AG04449 (cell line): Measurements from ENCODE around the gene RING1.

ENCODE experiments used
- CTCF ChIA-PET: fragments of 350-600 bp; formaldehyde crosslinking; extraction: SDS; loops from one replicate; lab custom pipeline; 2021; ENCODE audit warnings: antibody characterized with exemption; lab: Yijun Ruan, JAX
- POLR2A ChIA-PET: fragments of 400-600, 350-600 bp; formaldehyde crosslinking; extraction: SDS; loops from one replicate; lab custom pipeline; 2020; ENCODE audit warnings: antibody characterized with exemption, inconsistent platforms; lab: Yijun Ruan, JAX
- DNase-seq: peaks from one replicate; pipeline ENCODE4 v3.0.0-alpha.2; 2010; ENCODE audit warnings: low read depth, low spot score
- H3K4me3 ChIP-seq: 2 replicates; pipeline ENCODE4 v1.5.1; 2011; ENCODE audit warnings: low read depth, mild to moderate bottlenecking, control low read depth, low read length
- CTCF ChIP-seq: IDR thresholded peaks from one replicate; pipeline ENCODE4 v1.5.1; 2011; ENCODE audit warnings: mild to moderate bottlenecking, moderate library complexity, low read length, control low read depth, inconsistent platforms; ENCODE audit not compliant: insufficient read depth; ENCODE audit errors: missing control alignments

RING1 gene

GRCh38 chr6:33208091-33208967 is at the start of gene RING1:
Gene RING1 (plus strand): TSS chr6:33208500. CDS start chr6:33208823, 323 bp downstream.
- TF ChIP-seq CTCF, result no peak
- POLR2A ChIA-PET, result interaction anchor here (0.7 to 2.5 kb wide), 5 partner anchors 9 to 236 kb away, joined by 3 to 25 read pairs (median 5); no protein-coding TSS in a partner anchor
- no peak for DNase-seq
- CTCF ChIA-PET, result interaction anchor here (0.6 to 6.0 kb wide), 6 partner anchors 10 to 41 kb away, joined by 3 to 36 read pairs (median 4); no protein-coding TSS in a partner anchor
- peak within 1 kb of the TSS; percentile 83 for H3K4me3 ChIP-seq

GRCh38 chr6:33160096-33160495 is 48.2 kb upstream of the RING1 start:
- DNase-seq, result no peak
- no peak overlapping the region for H3K4me3 ChIP-seq
- ChIA-PET CTCF (interaction anchor here (1.3 to 7.9 kb wide), 7 partner anchors 12 to 175 kb away, joined by 4 to 91 read pairs (median 17); no protein-coding TSS in a partner anchor), POLR2A (no interaction called here)
- TF ChIP-seq CTCF, result no peak

GRCh38 chr6:33160728-33161344 is 47.5 kb upstream of the RING1 start:
- ChIA-PET POLR2A (no interaction called here), CTCF (interaction anchor here (0.9 to 7.9 kb wide), 14 partner anchors 13 to 142 kb away, joined by 3 to 91 read pairs (median 5); partner anchors contain the start of genes COL11A2 and HSD17B8)
- no peak for TF ChIP-seq CTCF
- H3K4me3 ChIP-seq, result no peak overlapping the region
- DNase-seq, result peak; percentile 19

- peak; percentile 94 for TF ChIP-seq CTCF
- POLR2A ChIA-PET, result no interaction called here
- H3K4me3 ChIP-seq, result peak overlapping the region; percentile 57
- no peak for DNase-seq
- CTCF ChIA-PET, result interaction anchor here (0.7 to 7.9 kb wide), 23 partner anchors 9 to 275 kb away, joined by 3 to 91 read pairs (median 4); partner anchors contain the start of genes COL11A2 and HSD17B8
Measured at GRCh38 chr6:33161354-33162331, 46.7 kb upstream of the RING1 start.

- CTCF ChIA-PET, result interaction anchor here (0.6 to 7.9 kb wide), 8 partner anchors 8 to 149 kb away, joined by 3 to 91 read pairs (median 6); no protein-coding TSS in a partner anchor
- POLR2A ChIA-PET, result no interaction called here
Measured at GRCh38 chr6:33163540-33163939, 44.8 kb upstream of the RING1 start.

More at GRCh38 chr6:33163540-33163939, 44.8 kb upstream of the RING1 start:
- TF ChIP-seq CTCF, result no peak
- H3K4me3 ChIP-seq, result no peak overlapping the region
- DNase-seq, result no peak
